Vagina (tissue), 2 donors: ENCODE results near the gene SH3BP5. TPM values are rescaled to one million over a fixed set of nuclear protein-coding genes. Genes with fewer than 3 reads are reported as not detected.

Experiments used
- DNase-seq, 2 donors: peaks; one replicate each; pipeline ENCODE4 v3.0.0-alpha.2; 2017; ENCODE audit errors: extremely low spot score in 2 of 2
- H3K27ac ChIP-seq: fragments of 200-600 bp; sonication (generic); one replicate; pipeline ENCODE4 v1.5.1; 2019
- H3K27me3 ChIP-seq: fragments of 200-600 bp; sonication (generic); one replicate; pipeline ENCODE4 v1.5.1; 2019
- H3K36me3 ChIP-seq, 2 donors: fragments of 200-600 bp; sonication (generic); one replicate each; pipeline ENCODE4 v1.5.1; 2017 to 2019
- H3K4me1 ChIP-seq: fragments of 200-600 bp; sonication (generic); one replicate; pipeline ENCODE4 v1.5.1; 2019
- H3K4me3 ChIP-seq, 2 donors: fragments of 200-600 bp; sonication (generic); 1 replicate in 1 of 2; 2 replicates in 1 of 2; pipeline ENCODE4 v1.5.1; 2016 to 2019
- H3K9me3 ChIP-seq: fragments of 200-600 bp; sonication (generic); one replicate; pipeline ENCODE4 v1.5.1; 2019
- POLR2A ChIP-seq, 2 donors: fragments of 450-650 bp; IDR thresholded peaks; one replicate each; pipeline ENCODE4 v1.6.1; 2017; ENCODE audit warnings: antibody characterized with exemption in 2 of 2, mild to moderate bottlenecking in 2 of 2, moderate library complexity in 2 of 2
- POLR2AphosphoS5 ChIP-seq, 2 donors: sonication (generic); formaldehyde crosslinking; IDR thresholded peaks; one replicate each; pipeline ENCODE4 v1.9.0; 2017; ENCODE audit warnings: antibody characterized with exemption in 2 of 2, mild to moderate bottlenecking in 2 of 2, low read depth in 1 of 2; ENCODE audit not compliant: insufficient read depth in 1 of 2
- intact Hi-C: fragments of 100-400 bp; cut with DNase I; formaldehyde crosslinking; loops from one replicate; pipeline ENCODE4 v1.15.1; 2023
- total RNA-seq: library from RNA; depleted of rRNA; stranded (reverse); fragments of >200 nt; gene quantifications from one replicate; pipeline ENCODE4 v1.2.3, GENCODE V29; 2016
- TF ChIP-seq, protein P1 (sequence below), 3 experiments: fragments of 450-650 bp in 2 of 3; fragments of 200-600 bp in 1 of 3; sonication (generic) in 1 of 3; IDR thresholded peaks; one replicate each; pipeline ENCODE4 v1.5.1; 2017 to 2019; ENCODE audit warnings: antibody characterized with exemption in 3 of 3, mild to moderate bottlenecking in 2 of 3, moderate library complexity in 2 of 3

SH3BP5 gene
- total RNA-seq, 1 donor from 2014 or later = 78.6 TPM

DNA sequence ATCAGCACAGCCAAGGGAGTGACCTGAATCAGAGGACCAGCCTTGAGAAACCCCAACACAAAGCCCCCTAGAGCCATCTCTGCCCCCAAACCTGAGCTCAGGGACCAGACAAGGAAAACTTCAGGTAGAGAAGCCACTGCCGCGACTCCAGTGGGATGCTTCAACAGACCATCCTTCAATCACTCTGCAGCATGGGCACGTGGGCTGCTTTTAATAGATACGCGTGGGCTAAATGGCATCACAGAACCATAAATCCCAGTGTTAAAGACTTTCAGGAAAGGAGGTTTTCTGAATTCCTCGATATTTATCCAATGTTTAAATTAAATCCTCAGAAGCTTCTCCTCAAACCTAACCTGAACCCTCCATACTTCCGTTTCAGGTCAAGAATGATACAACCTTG lies 30.6 kb downstream of the SH3BP5 start:
- H3K4me1 ChIP-seq = peaks cover 57% of the 10 kb centered on the region

DNA sequence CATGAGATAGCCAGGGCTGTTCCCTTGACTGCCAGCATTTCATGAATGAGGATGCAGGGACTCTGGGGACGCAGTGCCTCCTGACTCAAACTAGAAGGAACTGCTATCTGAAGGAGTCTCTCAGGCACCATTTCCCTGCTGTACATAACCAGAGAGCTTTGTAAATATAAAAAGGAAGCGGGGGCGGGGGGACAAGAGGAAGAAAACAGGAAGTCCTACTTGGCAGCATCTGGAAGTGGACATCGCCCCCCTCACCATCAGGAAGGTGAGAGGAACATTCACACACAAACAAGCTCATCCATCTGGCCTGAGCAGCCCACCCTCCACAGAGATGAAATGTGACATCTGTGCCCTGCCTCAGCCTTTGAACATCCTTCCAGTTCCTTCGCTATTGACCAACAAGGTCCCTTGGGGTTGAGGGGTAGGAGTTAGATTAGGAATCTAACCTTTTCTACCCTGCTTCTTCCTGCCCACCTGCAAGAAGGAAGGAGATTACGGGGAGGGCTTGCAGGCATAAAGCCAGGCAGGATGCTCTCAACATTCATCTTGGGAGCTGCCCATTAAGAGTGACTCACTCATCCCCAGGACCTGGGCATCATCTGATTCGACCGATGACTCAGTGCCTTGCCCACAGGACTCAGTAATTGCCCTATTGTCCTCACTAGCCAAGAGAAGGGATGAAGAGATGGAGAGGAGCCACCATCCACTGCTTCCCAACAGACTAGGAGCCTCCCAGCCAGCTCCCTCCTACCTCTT lies 31.9 kb downstream of the SH3BP5 start:
- Histone ChIP-seq H3K27me3 (no peaks in the 10 kb centered on the region), H3K4me3 (no peak overlapping the region), H3K9me3 (no peaks in the 10 kb centered on the region), H3K36me3 (peaks cover 0 to 11% of the 10 kb centered on the region in 2 donors), H3K4me1 (peaks cover 61% of the 10 kb centered on the region), H3K27ac (peak overlapping the region; percentile 71)
- TF ChIP-seq POLR2AphosphoS5 (IDR thresholded peaks at IDR 0.05; ENCODE audit: insufficient read depth in 1 of 2, low read depth in 1 of 2) (peak in 1 of 2 donors; percentile 77), POLR2A (IDR thresholded peaks at IDR 0.05) (no peak)
- TF ChIP-seq, protein P1, sequence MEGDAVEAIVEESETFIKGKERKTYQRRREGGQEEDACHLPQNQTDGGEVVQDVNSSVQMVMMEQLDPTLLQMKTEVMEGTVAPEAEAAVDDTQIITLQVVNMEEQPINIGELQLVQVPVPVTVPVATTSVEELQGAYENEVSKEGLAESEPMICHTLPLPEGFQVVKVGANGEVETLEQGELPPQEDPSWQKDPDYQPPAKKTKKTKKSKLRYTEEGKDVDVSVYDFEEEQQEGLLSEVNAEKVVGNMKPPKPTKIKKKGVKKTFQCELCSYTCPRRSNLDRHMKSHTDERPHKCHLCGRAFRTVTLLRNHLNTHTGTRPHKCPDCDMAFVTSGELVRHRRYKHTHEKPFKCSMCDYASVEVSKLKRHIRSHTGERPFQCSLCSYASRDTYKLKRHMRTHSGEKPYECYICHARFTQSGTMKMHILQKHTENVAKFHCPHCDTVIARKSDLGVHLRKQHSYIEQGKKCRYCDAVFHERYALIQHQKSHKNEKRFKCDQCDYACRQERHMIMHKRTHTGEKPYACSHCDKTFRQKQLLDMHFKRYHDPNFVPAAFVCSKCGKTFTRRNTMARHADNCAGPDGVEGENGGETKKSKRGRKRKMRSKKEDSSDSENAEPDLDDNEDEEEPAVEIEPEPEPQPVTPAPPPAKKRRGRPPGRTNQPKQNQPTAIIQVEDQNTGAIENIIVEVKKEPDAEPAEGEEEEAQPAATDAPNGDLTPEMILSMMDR (IDR thresholded peaks at IDR 0.05) = no peak
- intact Hi-C loops = no loop called here
- no peak for DNase-seq

More for the DNA sequence above, 30.6 kb downstream of the SH3BP5 start:
- Histone ChIP-seq H3K36me3 (peaks cover 0 to 11% of the 10 kb centered on the region in 2 donors), H3K27me3 (no peaks in the 10 kb centered on the region), H3K9me3 (no peaks in the 10 kb centered on the region), H3K27ac (no peak overlapping the region), H3K4me3 (no peak overlapping the region)
- intact Hi-C loops = no loop called here
- TF ChIP-seq, protein P1 (IDR thresholded peaks at IDR 0.05) = no peak
- TF ChIP-seq POLR2A (IDR thresholded peaks at IDR 0.05) (no peak), POLR2AphosphoS5 (IDR thresholded peaks at IDR 0.05; ENCODE audit: insufficient read depth in 1 of 2, low read depth in 1 of 2) (no peak)
- no peak for DNase-seq

DNA sequence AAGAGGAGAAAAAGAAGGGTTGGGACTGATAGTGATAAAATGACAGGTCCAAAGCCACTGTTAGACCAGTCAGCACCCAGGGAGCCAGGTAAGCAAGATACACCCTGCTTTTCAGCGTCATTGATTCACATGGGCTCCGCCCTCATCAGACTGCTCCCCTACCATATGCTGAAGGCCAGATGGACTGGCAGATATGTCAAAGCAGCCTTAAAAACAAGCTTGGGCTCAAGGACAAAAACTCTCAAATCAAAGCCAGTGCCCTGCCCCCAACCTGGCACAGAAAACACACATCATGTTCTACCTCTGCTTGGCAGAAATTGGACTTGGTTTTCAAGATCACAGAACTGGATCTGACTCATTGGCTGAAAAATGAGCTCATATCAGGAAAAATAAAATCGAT lies 33.4 kb downstream of the SH3BP5 start:
- Histone ChIP-seq H3K4me3 (no peak overlapping the region), H3K9me3 (no peaks in the 10 kb centered on the region), H3K27me3 (no peaks in the 10 kb centered on the region), H3K36me3 (peaks cover 0 to 11% of the 10 kb centered on the region in 2 donors), H3K4me1 (peaks cover 68% of the 10 kb centered on the region), H3K27ac (no peak overlapping the region)
- intact Hi-C loops = no loop called here
- TF ChIP-seq, protein P1 (IDR thresholded peaks at IDR 0.05) = no peak
- TF ChIP-seq POLR2AphosphoS5 (IDR thresholded peaks at IDR 0.05; ENCODE audit: insufficient read depth in 1 of 2, low read depth in 1 of 2) (no peak), POLR2A (IDR thresholded peaks at IDR 0.05) (no peak)
- no peak for DNase-seq

DNA sequence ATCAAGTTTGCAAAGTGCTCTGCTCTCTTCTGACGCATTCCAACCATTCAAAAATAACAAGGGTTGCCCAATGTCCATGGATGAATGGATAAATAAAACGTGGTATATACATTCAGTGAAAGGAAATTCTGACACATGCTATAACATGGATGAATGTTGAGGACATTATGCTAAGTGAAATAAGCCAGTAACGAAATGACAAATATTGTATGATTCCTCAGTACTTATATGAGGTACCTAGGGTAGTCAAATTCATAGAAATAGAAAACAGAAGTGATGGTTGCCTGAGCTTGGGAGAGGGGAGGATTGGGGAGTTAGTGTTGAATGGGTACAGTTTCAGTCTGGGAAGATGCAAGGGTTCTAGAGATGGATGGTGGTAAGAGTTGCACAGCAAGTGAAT lies 33.9 kb downstream of the SH3BP5 start:
- no peaks in the 10 kb centered on the region for H3K27me3 ChIP-seq
- H3K4me3 ChIP-seq = no peak overlapping the region
- TF ChIP-seq POLR2AphosphoS5 (IDR thresholded peaks at IDR 0.05; ENCODE audit: insufficient read depth in 1 of 2, low read depth in 1 of 2) (no peak), POLR2A (IDR thresholded peaks at IDR 0.05) (no peak)
- TF ChIP-seq, protein P1 (IDR thresholded peaks at IDR 0.05) = no peak
- no peak for DNase-seq
- H3K9me3 ChIP-seq = no peaks in the 10 kb centered on the region
- H3K36me3 ChIP-seq = peaks cover 0 to 11% of the 10 kb centered on the region in 2 donors
- intact Hi-C loops = no loop called here
- no peak overlapping the region for H3K27ac ChIP-seq
- H3K4me1 ChIP-seq = peaks cover 70% of the 10 kb centered on the region
